IMR-90 (cell line): ENCODE data around the gene SNRNP200. TPM values are rescaled to one million over a fixed set of nuclear protein-coding genes. Genes with fewer than 3 reads are reported as not detected.

Source experiments
- ATAC-seq: fragments of 200-7000 bp; cut with Tn5 transposase; 2 replicates; pipeline ENCODE4 v1.9.1; 2020; ENCODE audit warnings: low read depth, mild to moderate bottlenecking, moderate library complexity
- BruUV-seq: library from RNA; stranded (reverse); fragments of 400-500 nt; replicated peaks from 2 replicates; lab custom pipeline; 2021; lab: Mats Ljungman, UMichigan
- CTCF ChIA-PET: fragments of 300-600 bp; formaldehyde crosslinking; extraction: SDS; loops from one replicate; lab custom pipeline; 2021; ENCODE audit warnings: antibody characterized with exemption; lab: Yijun Ruan, JAX
- POLR2A ChIA-PET: fragments of 300-600 bp; sonication (Branson Sonifier 250); formaldehyde crosslinking; loops from one replicate; lab custom pipeline; 2022; ENCODE audit warnings: antibody characterized with exemption; ENCODE audit not compliant: unreplicated experiment; lab: Charles Lee
- DNase-seq: peaks from one replicate; pipeline ENCODE4 v3.0.0; 2013
- H2AFZ ChIP-seq: replicated peaks from 2 replicates; pipeline ENCODE3; 2013; ENCODE audit warnings: low read length, mild to moderate bottlenecking; ENCODE audit not compliant: poor library complexity
- H2AK5ac ChIP-seq: 2 replicates; pipeline ENCODE4 v1.6.1; 2013; ENCODE audit warnings: low read depth, low read length, inconsistent platforms
- H2AK9ac ChIP-seq: replicated peaks from 2 replicates; pipeline ENCODE3; 2013; ENCODE audit warnings: mild to moderate bottlenecking, low read depth, low read length, moderate library complexity; ENCODE audit not compliant: poor library complexity
- H2BK120ac ChIP-seq: 2 replicates; pipeline ENCODE4 v1.6.1; 2013; ENCODE audit warnings: low read depth, low read length, inconsistent platforms
- H2BK15ac ChIP-seq: 3 replicates; pipeline ENCODE4 v1.6.1; 2013; ENCODE audit warnings: low read depth, low read length, inconsistent platforms
- H2BK20ac ChIP-seq: 2 replicates; pipeline ENCODE4 v1.6.1; 2013; ENCODE audit warnings: low read depth, mild to moderate bottlenecking, inconsistent platforms, low read length, moderate library complexity
- H2BK5ac ChIP-seq: 2 replicates; pipeline ENCODE4 v1.6.1; 2013; ENCODE audit warnings: mild to moderate bottlenecking, low read depth, low read length, inconsistent platforms; ENCODE audit not compliant: poor library complexity, severe bottlenecking
- H3K14ac ChIP-seq: replicated peaks from 2 replicates; pipeline ENCODE4 v1.6.1; 2013; ENCODE audit warnings: low read depth, low read length, inconsistent platforms
- H3K18ac ChIP-seq: 2 replicates; pipeline ENCODE4 v1.6.1; 2013; ENCODE audit warnings: low read depth, low read length, control low read depth
- H3K23ac ChIP-seq: 2 replicates; pipeline ENCODE4 v1.6.1; 2013; ENCODE audit warnings: low read depth, low read length, inconsistent platforms
- H3K27ac ChIP-seq: 2 replicates; pipeline ENCODE4 v1.5.1; 2013; ENCODE audit warnings: mild to moderate bottlenecking, control low read depth, low read length; ENCODE audit not compliant: insufficient read depth
- H3K27me3 ChIP-seq: 2 replicates; pipeline ENCODE4 v1.6.1; 2013; ENCODE audit warnings: low read length; ENCODE audit not compliant: control insufficient read depth, insufficient read depth
- H3K36me3 ChIP-seq: 2 replicates; pipeline ENCODE4 v1.6.1; 2013; ENCODE audit warnings: low read length, mixed read lengths; ENCODE audit not compliant: control insufficient read depth, insufficient read depth
- H3K4ac ChIP-seq: 2 replicates; pipeline ENCODE4 v1.6.1; 2013; ENCODE audit warnings: low read depth, low read length, inconsistent platforms
- H3K4me1 ChIP-seq: 2 replicates; pipeline ENCODE4 v1.6.1; 2013; ENCODE audit warnings: low read length, mixed read lengths; ENCODE audit not compliant: control insufficient read depth, insufficient read depth
- H3K4me2 ChIP-seq: 2 replicates; pipeline ENCODE4 v1.6.1; 2013; ENCODE audit warnings: low read depth, mild to moderate bottlenecking, control low read depth, low read length, moderate library complexity
- H3K4me3 ChIP-seq: 2 replicates; pipeline ENCODE4 v1.5.1; 2013; ENCODE audit warnings: low read depth, mild to moderate bottlenecking, control low read depth, low read length, moderate library complexity; ENCODE audit not compliant: insufficient read depth
- H3K56ac ChIP-seq: 2 replicates; pipeline ENCODE4 v1.6.1; 2013; ENCODE audit warnings: low read length, inconsistent platforms; ENCODE audit not compliant: insufficient read depth; ENCODE audit errors: extremely low read depth
- H3K79me1 ChIP-seq, 2 experiments: 2 replicates each; pipeline ENCODE4 v1.6.1; 2013; ENCODE audit warnings: low read length in 2 of 2, inconsistent platforms in 1 of 2, low read depth in 1 of 2
- H3K9ac ChIP-seq: 2 replicates; pipeline ENCODE4 v1.6.1; 2013; ENCODE audit warnings: low read depth, low read length, control low read depth
- H3K9me1 ChIP-seq: 2 replicates; pipeline ENCODE4 v1.6.1; 2013; ENCODE audit warnings: low read length, inconsistent platforms; ENCODE audit not compliant: insufficient read depth
- H3K9me3 ChIP-seq: 2 replicates; pipeline ENCODE4 v1.6.1; 2013; ENCODE audit warnings: low read length; ENCODE audit not compliant: control insufficient read depth, insufficient read depth
- H4K20me1 ChIP-seq: 2 replicates; pipeline ENCODE4 v1.6.1; 2013; ENCODE audit warnings: low read length, inconsistent platforms; ENCODE audit not compliant: insufficient read depth
- H4K5ac ChIP-seq: 2 replicates; pipeline ENCODE4 v1.6.1; 2013; ENCODE audit warnings: mild to moderate bottlenecking, low read depth, low read length, control low read depth
- H4K8ac ChIP-seq, 2 experiments: 2 replicates each; pipeline ENCODE4 v1.6.1; 2013; ENCODE audit warnings: low read depth in 2 of 2, low read length in 2 of 2, control low read depth in 1 of 2, inconsistent platforms in 1 of 2
- H4K91ac ChIP-seq: 2 replicates; pipeline ENCODE4 v1.6.1; 2013; ENCODE audit warnings: low read depth, low read length, inconsistent platforms; ENCODE audit not compliant: insufficient read depth
- BHLHE40 ChIP-seq: fragments of 150-350 bp; IDR thresholded peaks from 2 replicates; pipeline ENCODE4 v1.6.1; 2016; ENCODE audit warnings: mild to moderate bottlenecking, low read depth, low read length
- CEBPB ChIP-seq: IDR thresholded peaks from 2 replicates; pipeline ENCODE4 v1.6.1; 2012; ENCODE audit warnings: low read depth, low read length, improper control_type of control experiment
- CHD1 ChIP-seq: IDR thresholded peaks from 2 replicates; pipeline ENCODE4 v1.6.1; 2012; ENCODE audit warnings: low read depth, low read length, improper control_type of control experiment
- ELK1 ChIP-seq: fragments of 150-350 bp; IDR thresholded peaks from 2 replicates; pipeline ENCODE4 v1.6.1; 2016; ENCODE audit warnings: low read depth, mild to moderate bottlenecking, low read length, moderate library complexity, borderline replicate concordance
- FOS ChIP-seq: fragments of 150-350 bp; IDR thresholded peaks from 2 replicates; pipeline ENCODE4 v1.6.1; 2016; ENCODE audit warnings: low read depth, low read length
- MAFK ChIP-seq: IDR thresholded peaks from 2 replicates; pipeline ENCODE4 v1.6.1; 2012; ENCODE audit warnings: low read depth, low read length, improper control_type of control experiment
- MXI1 ChIP-seq: IDR thresholded peaks from 2 replicates; pipeline ENCODE4 v1.6.1; 2012; ENCODE audit warnings: low read depth, mild to moderate bottlenecking, low read length, moderate library complexity, borderline replicate concordance
- NFE2L2 ChIP-seq: fragments of 150-350 bp; IDR thresholded peaks from 2 replicates; pipeline ENCODE4 v1.6.1; 2016; ENCODE audit warnings: low read depth, mild to moderate bottlenecking, low read length
- POLR2A ChIP-seq: IDR thresholded peaks from 2 replicates; pipeline ENCODE4 v1.6.1; 2012; ENCODE audit warnings: mild to moderate bottlenecking, low read depth, low read length
- RCOR1 ChIP-seq: IDR thresholded peaks from 2 replicates; pipeline ENCODE4 v1.6.1; 2012; ENCODE audit warnings: mild to moderate bottlenecking, low read length, improper control_type of control experiment; ENCODE audit not compliant: insufficient replicate concordance
- RFX5 ChIP-seq: IDR thresholded peaks from 2 replicates; pipeline ENCODE4 v1.8.0; 2012; ENCODE audit warnings: low read depth, mild to moderate bottlenecking, low read length, moderate library complexity
- SMC3 ChIP-seq: fragments of 150-350 bp; IDR thresholded peaks from 2 replicates; pipeline ENCODE4 v1.6.1; 2016; ENCODE audit warnings: low read depth, mild to moderate bottlenecking, antibody characterized with exemption, low read length, moderate library complexity
- USF2 ChIP-seq: fragments of 150-350 bp; IDR thresholded peaks from 2 replicates; pipeline ENCODE4 v1.6.1; 2017; ENCODE audit warnings: mild to moderate bottlenecking, antibody characterized with exemption, low read length, low read depth
- WGBS, 2 experiments: methylation state at CpG; one replicate each; pipeline versions ENCODE4 v1.1.5 to v1.1.7; 2013; ENCODE audit warnings: missing lambda C conversion rate in 2 of 2; ENCODE audit not compliant: insufficient read length in 1 of 2; ENCODE audit errors: extremely low coverage in 2 of 2; 5-methylcytosine and 5-hydroxymethylcytosine counted together
- dilution Hi-C: fragments of 300-500 bp; cut with HindIII; formaldehyde crosslinking; loops from one replicate; pipeline ENCODE4 v1.14.3; 2018; ENCODE audit warnings: low sequenced_read_pairs; ENCODE audit not compliant: unreplicated experiment
- in situ Hi-C: fragments of 300-500 bp; cut with MboI; formaldehyde crosslinking; loops from 3 replicates; pipeline ENCODE4 v1.14.3; 2019; ENCODE audit warnings: low sequenced_read_pairs, inconsistent platforms, mixed read lengths
- intact Hi-C: fragments of 100-400 bp; cut with micrococcal nuclease; formaldehyde crosslinking; loops from 2 replicates; pipeline ENCODE4 v1.10.0; 2022
- polyA plus RNA-seq, 3 experiments: library from polyadenylated mRNA; depleted of rRNA; stranded (reverse); fragments of >200 nt; gene quantifications; 2 replicates each; pipeline ENCODE4 v1.2.3, GENCODE V29; 2012; ENCODE audit warnings: low replicate concordance in 1 of 3
- total RNA-seq: library from RNA; depleted of rRNA; stranded (reverse); fragments of >200 nt; gene quantifications from 2 replicates; pipeline ENCODE4 v1.2.3, GENCODE V29; 2012

The SNRNP200 gene
- total and polyA plus RNA-seq, 2 of the 4 experiments (the other 2 are of a cell fraction) = 44.1 to 108 TPM

- H3K14ac ChIP-seq = no peak overlapping the region
- H2BK5ac ChIP-seq = no peak overlapping the region
- H4K8ac ChIP-seq = no peak overlapping the region
- intact Hi-C loops = no loop called here
- dilution Hi-C loops = no loop called here
- peaks cover 3% of the 10 kb centered on the region; the same call in 1 of the 2 replicates for H3K9me1 ChIP-seq
- H4K5ac ChIP-seq = no peak overlapping the region
- H3K56ac ChIP-seq = no peak overlapping the region
- H3K4me2 ChIP-seq = no peak overlapping the region
- H4K20me1 ChIP-seq = peaks cover 12% of the 10 kb centered on the region; the same call in 1 of the 2 replicates
- WGBS, 2 experiments = 95% methylated on average over 3 of the region's 5 CpGs; no CpG with 5 or more reads in 1 of the 2 experiments
- no peak overlapping the region for H2BK20ac ChIP-seq
- no peak overlapping the region for H3K4ac ChIP-seq
- peaks cover 11 to 13% of the 10 kb centered on the region in 2 experiments; a peak in 3 of 4 replicates for H3K79me1 ChIP-seq
- no peaks in the 10 kb centered on the region for H3K27me3 ChIP-seq
- in situ Hi-C loops = no loop called here
- DNase-seq (no peak), ATAC-seq (no peak)
- H3K9ac ChIP-seq = no peak overlapping the region
- BruUV-seq = no TSS peak
- H2AK9ac ChIP-seq = no peak overlapping the region
- no peak overlapping the region for H4K91ac ChIP-seq
- H3K18ac ChIP-seq = no peak overlapping the region
- no peak overlapping the region for H2BK120ac ChIP-seq
- H2AFZ ChIP-seq = no peak overlapping the region
- no peak overlapping the region for H3K27ac ChIP-seq
- ChIA-PET CTCF (no interaction called here), POLR2A (no interaction called here)
- H3K4me3 ChIP-seq = no peak overlapping the region
- no peak overlapping the region for H2AK5ac ChIP-seq
- no peak overlapping the region for H2BK15ac ChIP-seq
- no peak overlapping the region for H3K23ac ChIP-seq
- H3K36me3 ChIP-seq = peaks cover 67% of the 10 kb centered on the region
- no peaks in the 10 kb centered on the region for H3K9me3 ChIP-seq
- TF ChIP-seq POLR2A (no peak), RFX5 (no peak), CHD1 (no peak), BHLHE40 (no peak), MXI1 (no peak), SMC3 (no peak), ELK1 (no peak), USF2 (no peak), NFE2L2 (no peak), RCOR1 (no peak), FOS (no peak), MAFK (no peak), CEBPB (no peak)
- no peaks in the 10 kb centered on the region for H3K4me1 ChIP-seq
Observed at GRCh38 chr2:96296925-96297324, 8.4 kb downstream of the SNRNP200 start.
